SK-N-SH treated with all-trans-retinoic acid at 6 μM for 48 hours (cell line): ENCODE data around the gene RNF144B.

Experiments used
- ATAC-seq: fragments of 200-7000 bp; cut with Tn5 transposase; 3 replicates; pipeline ENCODE4 v1.9.1; 2020; ENCODE audit warnings: mild to moderate bottlenecking, moderate library complexity
- ARNTL ChIP-seq: fragments of 450-650 bp; formaldehyde crosslinking; IDR thresholded peaks from 2 replicates; pipeline ENCODE4 v1.5.0; 2020; ENCODE audit warnings: low read depth, mild to moderate bottlenecking, moderate library complexity, borderline replicate concordance
- BACH2 ChIP-seq: fragments of 250-450 bp; sonication (Bioruptor Pico); IDR thresholded peaks from 2 replicates; pipeline ENCODE4 v1.9.0; 2021; ENCODE audit warnings: mild to moderate bottlenecking, borderline replicate concordance
- CSDC2 ChIP-seq: fragments of 250-450 bp; sonication (Bioruptor Pico); IDR thresholded peaks from 2 replicates; pipeline ENCODE4 v1.5.0; 2020; ENCODE audit warnings: mild to moderate bottlenecking, moderate library complexity
- ESRRG ChIP-seq: fragments of 250-450 bp; sonication (Bioruptor Pico); IDR thresholded peaks from 2 replicates; pipeline ENCODE4 v1.6.1; 2021; ENCODE audit warnings: mild to moderate bottlenecking
- ISL1 ChIP-seq: fragments of 250-450 bp; sonication (Bioruptor Pico); IDR thresholded peaks from 2 replicates; pipeline ENCODE4 v2.1.2; 2022; ENCODE audit warnings: mild to moderate bottlenecking, moderate library complexity
- OSR1 ChIP-seq: fragments of 250-450 bp; sonication (Bioruptor Pico); IDR thresholded peaks from 2 replicates; pipeline ENCODE4 v1.8.0; 2022; ENCODE audit warnings: moderate library complexity, mild to moderate bottlenecking, inconsistent platforms
- PPARA ChIP-seq: fragments of 250-450 bp; sonication (Bioruptor Pico); IDR thresholded peaks from 2 replicates; pipeline ENCODE4 v1.5.0; 2020; ENCODE audit warnings: mild to moderate bottlenecking, borderline replicate concordance
- SNAI2 ChIP-seq: fragments of 250-450 bp; sonication (Bioruptor Pico); IDR thresholded peaks from 2 replicates; pipeline ENCODE4 v1.5.0; 2020; ENCODE audit warnings: mild to moderate bottlenecking, moderate library complexity
- TOX ChIP-seq: fragments of 250-450 bp; sonication (Bioruptor Pico); IDR thresholded peaks from 2 replicates; pipeline ENCODE4 v1.8.0; 2021; ENCODE audit warnings: mild to moderate bottlenecking, moderate library complexity, borderline replicate concordance
- ZC3H10 ChIP-seq: fragments of 250-450 bp; sonication (Bioruptor Pico); IDR thresholded peaks from 2 replicates; pipeline ENCODE4 v1.5.1; 2021; ENCODE audit warnings: mild to moderate bottlenecking, moderate library complexity
- ZFP3 ChIP-seq: fragments of 250-450 bp; sonication (Bioruptor Pico); IDR thresholded peaks from 2 replicates; pipeline ENCODE4 v1.5.0; 2020; ENCODE audit warnings: mild to moderate bottlenecking, moderate library complexity
- ZNF565 ChIP-seq: fragments of 450-650 bp; formaldehyde crosslinking; conservative IDR thresholded peaks from 2 replicates; pipeline ENCODE4 v1.5.0; 2020; ENCODE audit warnings: low read depth, mild to moderate bottlenecking, moderate library complexity
- ZNF70 ChIP-seq: fragments of 450-650 bp; formaldehyde crosslinking; IDR thresholded peaks from 2 replicates; pipeline ENCODE4 v1.5.0; 2020; ENCODE audit warnings: mild to moderate bottlenecking, moderate library complexity
- TF ChIP-seq, protein P1 (sequence below): fragments of 250-450 bp; sonication (Bioruptor Pico); IDR thresholded peaks from 2 replicates; pipeline ENCODE4 v1.5.1; 2021; ENCODE audit warnings: mild to moderate bottlenecking, moderate library complexity
- TF ChIP-seq, protein P2 (sequence below): fragments of 250-450 bp; sonication (Bioruptor Pico); IDR thresholded peaks from 2 replicates; pipeline ENCODE4 v1.5.1; 2020; ENCODE audit warnings: low read depth, mild to moderate bottlenecking, moderate library complexity
- TF ChIP-seq, protein P3 (sequence below): fragments of 250-450 bp; sonication (Bioruptor Pico); IDR thresholded peaks from 2 replicates; pipeline ENCODE4 v1.5.0; 2020; ENCODE audit warnings: mild to moderate bottlenecking, moderate library complexity
- TF ChIP-seq, protein P4 (sequence below): fragments of 250-450 bp; sonication (Bioruptor Pico); IDR thresholded peaks from 2 replicates; pipeline ENCODE4 v1.8.0; 2020; ENCODE audit warnings: mild to moderate bottlenecking, moderate library complexity, borderline replicate concordance

Gene RNF144B

DNA sequence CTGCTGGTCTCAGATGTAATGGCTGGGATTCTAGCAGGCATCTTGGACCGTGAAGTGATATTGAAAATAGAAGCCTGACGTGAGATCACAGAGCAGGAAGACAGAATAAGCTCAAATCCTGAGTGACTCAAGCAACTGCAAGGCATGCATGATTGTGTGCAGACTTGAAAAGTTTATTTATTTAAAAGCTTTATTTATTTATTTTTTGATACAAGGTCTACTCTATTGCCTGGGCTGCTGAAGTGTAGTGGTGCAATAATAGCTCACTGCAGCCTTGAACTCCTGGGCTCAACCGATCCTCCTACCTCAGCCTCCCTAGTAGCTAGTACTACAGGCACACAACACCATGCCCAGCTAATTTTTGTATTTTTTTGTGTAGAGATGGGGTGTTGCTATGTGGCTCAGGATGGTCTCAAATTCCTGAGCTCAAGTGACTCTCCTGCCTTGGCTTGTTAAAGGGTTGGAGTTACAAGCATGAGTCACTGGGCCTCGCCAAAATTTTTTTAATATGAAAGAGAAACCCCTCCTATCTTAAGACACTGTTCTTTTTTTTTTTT lies 40.1 kb upstream of the RNF144B start (continued):
- TF ChIP-seq, protein P1, sequence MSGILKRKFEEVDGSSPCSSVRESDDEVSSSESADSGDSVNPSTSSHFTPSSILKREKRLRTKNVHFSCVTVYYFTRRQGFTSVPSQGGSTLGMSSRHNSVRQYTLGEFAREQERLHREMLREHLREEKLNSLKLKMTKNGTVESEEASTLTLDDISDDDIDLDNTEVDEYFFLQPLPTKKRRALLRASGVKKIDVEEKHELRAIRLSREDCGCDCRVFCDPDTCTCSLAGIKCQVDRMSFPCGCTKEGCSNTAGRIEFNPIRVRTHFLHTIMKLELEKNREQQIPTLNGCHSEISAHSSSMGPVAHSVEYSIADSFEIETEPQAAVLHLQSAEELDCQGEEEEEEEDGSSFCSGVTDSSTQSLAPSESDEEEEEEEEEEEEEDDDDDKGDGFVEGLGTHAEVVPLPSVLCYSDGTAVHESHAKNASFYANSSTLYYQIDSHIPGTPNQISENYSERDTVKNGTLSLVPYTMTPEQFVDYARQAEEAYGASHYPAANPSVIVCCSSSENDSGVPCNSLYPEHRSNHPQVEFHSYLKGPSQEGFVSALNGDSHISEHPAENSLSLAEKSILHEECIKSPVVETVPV (CRISPR knock-in tag) = no peak
- no peak for TF ChIP-seq OSR1 (CRISPR knock-in tag)
- TF ChIP-seq, protein P2, sequence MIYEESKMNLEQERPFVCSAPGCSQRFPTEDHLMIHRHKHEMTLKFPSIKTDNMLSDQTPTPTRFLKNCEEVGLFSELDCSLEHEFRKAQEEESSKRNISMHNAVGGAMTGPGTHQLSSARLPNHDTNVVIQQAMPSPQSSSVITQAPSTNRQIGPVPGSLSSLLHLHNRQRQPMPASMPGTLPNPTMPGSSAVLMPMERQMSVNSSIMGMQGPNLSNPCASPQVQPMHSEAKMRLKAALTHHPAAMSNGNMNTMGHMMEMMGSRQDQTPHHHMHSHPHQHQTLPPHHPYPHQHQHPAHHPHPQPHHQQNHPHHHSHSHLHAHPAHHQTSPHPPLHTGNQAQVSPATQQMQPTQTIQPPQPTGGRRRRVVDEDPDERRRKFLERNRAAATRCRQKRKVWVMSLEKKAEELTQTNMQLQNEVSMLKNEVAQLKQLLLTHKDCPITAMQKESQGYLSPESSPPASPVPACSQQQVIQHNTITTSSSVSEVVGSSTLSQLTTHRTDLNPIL (CRISPR knock-in tag) = no peak
- TF ChIP-seq, protein P3, sequence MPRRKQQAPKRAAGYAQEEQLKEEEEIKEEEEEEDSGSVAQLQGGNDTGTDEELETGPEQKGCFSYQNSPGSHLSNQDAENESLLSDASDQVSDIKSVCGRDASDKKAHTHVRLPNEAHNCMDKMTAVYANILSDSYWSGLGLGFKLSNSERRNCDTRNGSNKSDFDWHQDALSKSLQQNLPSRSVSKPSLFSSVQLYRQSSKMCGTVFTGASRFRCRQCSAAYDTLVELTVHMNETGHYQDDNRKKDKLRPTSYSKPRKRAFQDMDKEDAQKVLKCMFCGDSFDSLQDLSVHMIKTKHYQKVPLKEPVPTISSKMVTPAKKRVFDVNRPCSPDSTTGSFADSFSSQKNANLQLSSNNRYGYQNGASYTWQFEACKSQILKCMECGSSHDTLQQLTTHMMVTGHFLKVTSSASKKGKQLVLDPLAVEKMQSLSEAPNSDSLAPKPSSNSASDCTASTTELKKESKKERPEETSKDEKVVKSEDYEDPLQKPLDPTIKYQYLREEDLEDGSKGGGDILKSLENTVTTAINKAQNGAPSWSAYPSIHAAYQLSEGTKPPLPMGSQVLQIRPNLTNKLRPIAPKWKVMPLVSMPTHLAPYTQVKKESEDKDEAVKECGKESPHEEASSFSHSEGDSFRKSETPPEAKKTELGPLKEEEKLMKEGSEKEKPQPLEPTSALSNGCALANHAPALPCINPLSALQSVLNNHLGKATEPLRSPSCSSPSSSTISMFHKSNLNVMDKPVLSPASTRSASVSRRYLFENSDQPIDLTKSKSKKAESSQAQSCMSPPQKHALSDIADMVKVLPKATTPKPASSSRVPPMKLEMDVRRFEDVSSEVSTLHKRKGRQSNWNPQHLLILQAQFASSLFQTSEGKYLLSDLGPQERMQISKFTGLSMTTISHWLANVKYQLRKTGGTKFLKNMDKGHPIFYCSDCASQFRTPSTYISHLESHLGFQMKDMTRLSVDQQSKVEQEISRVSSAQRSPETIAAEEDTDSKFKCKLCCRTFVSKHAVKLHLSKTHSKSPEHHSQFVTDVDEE (CRISPR knock-in tag) = no peak
- no peak for TF ChIP-seq ZNF565 (CRISPR knock-in tag)
- TF ChIP-seq ZC3H10 (CRISPR knock-in tag) = no peak
- TF ChIP-seq PPARA (CRISPR knock-in tag) = no peak
- TF ChIP-seq, all 23 proteins: peak for 0

DNA sequence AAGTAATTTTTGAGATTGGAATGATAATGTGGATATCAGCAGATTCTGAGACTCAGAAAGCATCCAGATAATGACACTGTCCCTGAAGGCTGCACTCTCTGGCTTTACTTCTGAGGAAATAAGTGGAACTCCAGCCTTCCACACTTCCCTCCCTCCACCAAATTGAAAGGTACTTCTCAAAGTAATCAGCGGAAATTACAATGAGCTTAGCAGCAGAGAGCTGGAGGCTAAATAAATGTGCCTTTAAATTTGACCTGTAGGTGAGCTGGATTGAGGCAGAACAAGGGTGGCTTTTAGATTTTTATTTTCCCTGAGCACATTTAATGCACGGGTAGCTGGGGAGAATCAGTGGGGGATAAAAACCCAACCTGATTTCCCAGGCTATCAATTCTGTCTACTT lies 39.3 kb upstream of the RNF144B start:
- no peak for ATAC-seq
- no peak for TF ChIP-seq ZNF565 (CRISPR knock-in tag)
- TF ChIP-seq ZFP3 = no peak
- no peak for TF ChIP-seq TOX (CRISPR knock-in tag)
- TF ChIP-seq, protein P2 (CRISPR knock-in tag) = no peak
- no peak for TF ChIP-seq SNAI2
- no peak for TF ChIP-seq CSDC2 (CRISPR knock-in tag)
- TF ChIP-seq, protein P1 (CRISPR knock-in tag) = no peak
- no peak for TF ChIP-seq BACH2 (CRISPR knock-in tag)
- TF ChIP-seq, protein P3 (CRISPR knock-in tag) = no peak
- TF ChIP-seq ZNF70 (CRISPR knock-in tag) = no peak
- TF ChIP-seq, protein P4, sequence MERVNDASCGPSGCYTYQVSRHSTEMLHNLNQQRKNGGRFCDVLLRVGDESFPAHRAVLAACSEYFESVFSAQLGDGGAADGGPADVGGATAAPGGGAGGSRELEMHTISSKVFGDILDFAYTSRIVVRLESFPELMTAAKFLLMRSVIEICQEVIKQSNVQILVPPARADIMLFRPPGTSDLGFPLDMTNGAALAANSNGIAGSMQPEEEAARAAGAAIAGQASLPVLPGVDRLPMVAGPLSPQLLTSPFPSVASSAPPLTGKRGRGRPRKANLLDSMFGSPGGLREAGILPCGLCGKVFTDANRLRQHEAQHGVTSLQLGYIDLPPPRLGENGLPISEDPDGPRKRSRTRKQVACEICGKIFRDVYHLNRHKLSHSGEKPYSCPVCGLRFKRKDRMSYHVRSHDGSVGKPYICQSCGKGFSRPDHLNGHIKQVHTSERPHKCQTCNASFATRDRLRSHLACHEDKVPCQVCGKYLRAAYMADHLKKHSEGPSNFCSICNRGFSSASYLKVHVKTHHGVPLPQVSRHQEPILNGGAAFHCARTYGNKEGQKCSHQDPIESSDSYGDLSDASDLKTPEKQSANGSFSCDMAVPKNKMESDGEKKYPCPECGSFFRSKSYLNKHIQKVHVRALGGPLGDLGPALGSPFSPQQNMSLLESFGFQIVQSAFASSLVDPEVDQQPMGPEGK = no peak
- no peak for TF ChIP-seq ISL1 (CRISPR knock-in tag)
- no peak for TF ChIP-seq ZC3H10 (CRISPR knock-in tag)
- no peak for TF ChIP-seq ESRRG (CRISPR knock-in tag)
- no peak for TF ChIP-seq PPARA (CRISPR knock-in tag)
- no peak for TF ChIP-seq ARNTL (CRISPR knock-in tag)
